GM10266 (cell line): Measurements from ENCODE around the gene BMP7.

ENCODE experiments used
- DNase-seq: peaks from one replicate; pipeline ENCODE4 v3.0.0; 2012; ENCODE audit errors: extremely low spot score
- CTCF ChIP-seq: IDR thresholded peaks from 2 replicates; pipeline ENCODE4 v1.5.1; 2012; ENCODE audit warnings: mild to moderate bottlenecking, low read depth; ENCODE audit not compliant: control insufficient read depth, insufficient read depth; ENCODE audit errors: missing control alignments

The BMP7 gene

GRCh38 chr20:57145089-57145631, 121.3 kb downstream of the BMP7 start:
- no peak for TF ChIP-seq CTCF
- no peak for DNase-seq

- no peak for TF ChIP-seq CTCF
- DNase-seq = no peak
Measured at GRCh38 chr20:57143173-57143572, 123.3 kb downstream of the BMP7 start.

GRCh38 chr20:57142667-57143066, 123.8 kb downstream of the BMP7 start:
- no peak for TF ChIP-seq CTCF
- no peak for DNase-seq

GRCh38 chr20:57141492-57141891, 124.9 kb downstream of the BMP7 start:
- no peak for DNase-seq
- TF ChIP-seq CTCF = no peak

GRCh38 chr20:57140416-57140965, 126.0 kb downstream of the BMP7 start:
- DNase-seq = no peak
- TF ChIP-seq CTCF = no peak

GRCh38 chr20:57139342-57140093, 126.9 kb downstream of the BMP7 start:
- TF ChIP-seq CTCF = no peak
- DNase-seq = no peak
